ENCODE data around the gene ALDH3B1.
A peak's percentile ranks its signal among the peaks of the same experiment; 100 is the strongest.

The ALDH3B1 gene

DNA sequence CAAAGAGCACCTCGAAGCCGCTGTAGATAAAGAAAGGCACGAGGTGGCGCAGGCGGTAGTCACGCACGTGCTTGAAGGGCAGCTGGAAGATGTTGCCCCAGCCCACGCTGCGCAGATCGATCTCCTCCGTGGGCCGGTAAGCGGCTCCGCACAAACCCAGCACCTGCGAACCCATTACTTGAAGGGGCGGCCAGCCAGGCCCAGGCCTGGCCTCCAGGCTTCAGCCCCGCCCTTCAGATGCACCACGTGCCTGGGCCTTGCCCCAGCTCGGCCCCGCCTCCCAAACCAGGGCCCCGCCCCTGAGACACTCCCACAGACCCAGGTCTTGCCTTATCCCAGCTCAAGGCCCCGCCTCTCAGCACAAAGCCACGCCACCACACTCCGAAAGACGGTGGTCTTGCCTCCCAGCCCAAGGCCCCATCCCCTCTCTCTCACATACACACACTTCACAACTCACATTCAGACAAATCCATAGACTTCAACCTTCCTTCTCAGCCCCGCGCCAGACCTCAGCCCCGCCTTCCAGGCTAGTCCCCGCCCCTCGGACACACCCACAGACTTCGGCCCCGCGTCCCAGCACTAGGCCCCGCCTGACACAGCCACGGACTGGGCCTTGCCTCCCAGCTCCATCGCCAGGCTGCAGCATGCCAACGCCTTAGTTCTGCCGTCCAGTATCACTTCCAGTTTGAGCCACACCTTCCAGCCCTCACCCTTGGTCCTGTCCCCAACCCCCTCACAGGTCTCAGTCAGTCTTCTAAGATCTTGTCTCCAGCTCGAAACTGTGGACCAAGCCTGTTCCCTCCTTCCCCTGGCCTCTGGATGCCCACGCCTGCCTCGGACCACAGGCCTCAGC, 13.3 kb upstream of the ALDH3B1 start:
- peak in 1 of 2 donors; percentile 18 for DNase-seq (ENCODE audit: low read depth in 2 of 2)

DNA sequence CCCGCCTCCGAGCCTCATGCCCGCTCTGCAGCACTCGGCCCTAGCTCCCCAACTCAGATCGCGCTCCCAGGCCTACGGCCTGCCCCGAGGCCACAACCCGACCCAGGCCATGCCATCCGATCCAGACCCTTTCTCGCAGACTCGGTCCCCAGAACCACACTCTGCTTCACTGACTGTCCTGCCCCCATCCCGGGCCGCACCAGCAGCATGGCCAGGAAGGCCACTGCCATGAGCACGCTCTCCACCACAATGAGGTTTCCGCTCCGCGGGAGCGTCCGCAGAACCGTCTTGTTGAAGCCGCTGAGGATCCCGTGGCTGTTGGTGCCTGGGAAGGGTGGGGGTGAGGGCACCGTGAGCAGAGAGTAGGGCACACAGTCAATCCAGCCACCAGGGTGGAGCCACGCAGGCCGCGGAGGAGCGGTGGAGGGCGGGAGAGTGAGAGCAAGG, 12.6 kb upstream of the ALDH3B1 start:
- no peak for DNase-seq (ENCODE audit: low read depth in 2 of 2)

DNA sequence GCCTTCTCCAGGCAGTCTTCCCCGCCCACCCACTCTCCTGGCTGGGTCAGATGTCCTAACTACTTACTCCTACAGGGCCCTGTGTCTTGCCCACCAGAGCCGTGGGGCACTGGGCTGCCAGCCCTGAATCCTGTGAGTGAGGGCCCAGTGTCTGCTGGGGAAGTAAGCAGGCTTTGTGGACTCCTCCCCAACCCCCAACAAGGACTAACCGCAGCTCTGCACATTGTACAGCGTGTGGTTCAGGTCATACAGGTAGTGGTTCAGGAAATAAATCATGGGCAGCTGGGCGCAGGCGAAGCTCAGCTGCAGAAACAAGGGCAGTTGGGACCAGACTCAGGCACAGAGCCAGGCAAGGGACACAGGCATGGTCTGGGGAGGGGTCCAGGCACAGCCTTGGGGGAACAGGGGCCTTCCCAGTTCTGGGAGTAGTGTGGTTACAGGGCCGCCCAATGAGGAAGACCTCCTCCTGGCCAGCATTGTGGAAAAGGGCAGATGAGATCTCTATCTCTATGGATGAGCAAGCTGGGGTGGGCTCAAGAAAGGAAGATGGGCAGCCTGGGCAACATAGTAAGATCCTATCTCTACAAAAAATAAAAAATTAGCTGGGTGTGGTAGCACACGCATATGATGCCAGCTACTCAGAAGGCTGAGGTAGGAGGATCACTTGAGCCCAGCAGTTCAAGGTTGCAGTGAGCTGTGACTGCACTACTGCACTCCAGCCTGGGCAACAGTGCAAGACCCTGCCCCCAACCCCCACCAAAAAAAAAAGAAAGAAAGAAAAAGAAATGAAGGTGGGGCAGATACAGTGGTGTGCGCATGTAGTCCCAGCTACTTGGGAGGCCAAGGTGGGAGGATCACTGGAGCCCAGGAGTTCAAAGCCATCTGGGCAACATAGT, 11.7 kb upstream of the ALDH3B1 start:
- no peak for DNase-seq (ENCODE audit: low read depth in 2 of 2)

DNA sequence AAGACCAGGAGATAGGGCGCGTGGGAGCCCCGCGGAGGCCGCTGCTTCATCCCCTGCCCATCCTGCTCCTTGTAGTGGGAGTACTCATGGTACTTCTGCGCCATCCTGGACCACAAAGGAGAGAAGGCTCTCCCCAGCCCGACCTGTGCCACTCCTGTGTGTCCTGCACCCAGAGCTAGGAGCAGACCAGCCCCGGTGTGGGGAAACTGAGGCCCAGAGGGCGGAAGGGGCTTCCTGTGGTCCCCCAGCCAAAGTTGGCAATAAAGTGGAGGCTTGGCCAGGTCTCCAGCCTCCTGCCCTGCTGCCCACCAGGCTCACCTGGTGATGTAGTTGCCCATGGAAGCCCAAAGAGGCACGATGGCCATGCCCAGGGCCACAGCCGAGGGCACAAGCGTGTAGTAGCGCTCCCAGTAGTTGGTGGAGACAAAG, 10.9 kb upstream of the ALDH3B1 start:
- DNase-seq (ENCODE audit: low read depth in 2 of 2), result no peak

DNA sequence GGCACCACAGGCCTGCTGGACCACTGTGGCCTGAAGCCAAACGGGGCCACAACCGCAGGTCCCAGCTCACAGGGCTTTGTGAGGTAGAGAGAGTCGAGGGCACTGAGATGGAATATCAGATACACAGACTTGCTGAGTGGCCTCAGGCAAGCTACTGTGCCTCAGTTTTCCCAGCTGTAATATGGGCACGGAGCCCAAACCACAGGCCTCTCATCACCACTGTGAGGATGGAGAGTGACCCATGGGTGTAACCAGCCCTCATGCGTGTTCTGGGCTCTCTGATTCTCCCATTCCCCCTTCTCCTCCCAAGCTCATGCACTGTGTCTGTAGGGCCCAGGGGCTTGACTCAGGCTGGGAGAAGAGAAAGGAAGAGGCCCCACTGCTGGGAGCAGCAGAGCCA, 10.4 kb upstream of the ALDH3B1 start:
- DNase-seq (ENCODE audit: low read depth in 2 of 2), result no peak

DNA sequence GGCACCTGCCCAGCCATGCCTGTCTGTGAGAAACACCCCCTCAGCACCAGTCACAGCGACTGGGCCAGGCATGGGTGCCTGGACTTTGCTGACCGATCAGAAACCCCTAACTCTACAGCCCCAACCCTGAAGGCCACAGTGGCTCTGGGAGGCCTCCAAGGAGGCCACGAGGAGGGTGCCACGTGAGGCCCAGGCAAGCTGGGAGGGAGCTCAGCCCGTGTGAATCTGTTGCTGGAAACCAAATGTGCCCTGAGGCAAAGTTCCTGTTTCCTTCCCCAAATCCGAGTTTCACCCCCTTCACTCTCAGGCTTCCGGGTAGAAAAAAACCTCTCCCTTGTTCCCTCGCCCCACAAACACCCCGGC, 7.6 kb upstream of the ALDH3B1 start:
- DNase-seq (ENCODE audit: low read depth in 2 of 2), result no peak

DNA sequence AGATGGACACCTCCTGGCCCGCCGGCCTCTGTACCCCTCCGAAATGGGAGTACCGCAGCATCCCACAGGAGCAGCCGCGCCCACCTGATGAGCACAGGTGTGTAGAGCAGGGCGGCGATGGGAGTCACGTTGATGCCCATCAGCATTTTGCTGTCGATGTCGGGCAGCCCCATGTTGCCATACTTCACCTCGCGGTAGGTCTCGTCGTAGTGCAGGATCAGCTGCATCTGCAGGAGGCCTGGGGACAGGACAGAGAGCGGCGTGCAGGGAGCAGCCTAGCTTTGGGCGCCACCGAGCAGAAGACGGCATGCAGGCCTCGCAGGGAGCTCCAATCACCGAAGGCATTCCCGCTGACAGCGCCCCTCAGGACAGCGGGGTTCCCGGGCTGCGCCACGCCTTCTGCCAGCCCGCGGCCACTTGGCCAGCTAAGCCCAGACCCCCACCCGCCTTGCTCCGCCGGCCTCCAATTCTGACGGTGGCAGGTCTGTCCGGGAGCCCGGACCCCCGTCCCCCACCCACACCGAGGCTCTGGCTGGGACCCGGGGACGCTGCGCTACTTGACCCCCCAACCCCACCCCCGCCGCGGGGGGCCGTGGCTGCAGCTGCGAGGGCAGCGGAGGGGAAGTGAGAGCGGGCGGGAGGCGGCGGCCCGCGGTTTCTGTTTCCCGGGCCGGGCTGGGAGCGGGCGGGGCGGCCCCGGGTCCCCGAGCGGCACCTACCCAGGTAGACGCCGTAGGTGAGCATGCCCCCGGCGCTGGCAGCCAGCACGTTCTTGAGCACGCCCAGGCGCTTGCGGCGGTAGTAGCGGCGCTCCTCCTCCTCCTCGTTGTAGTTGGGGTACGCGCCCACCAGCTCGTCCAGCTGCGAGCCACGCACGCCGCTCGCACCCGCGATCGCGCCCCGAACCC, 6.9 kb upstream of the ALDH3B1 start:
- peak; percentile 34 to 41 for DNase-seq (ENCODE audit: low read depth in 2 of 2)

DNA sequence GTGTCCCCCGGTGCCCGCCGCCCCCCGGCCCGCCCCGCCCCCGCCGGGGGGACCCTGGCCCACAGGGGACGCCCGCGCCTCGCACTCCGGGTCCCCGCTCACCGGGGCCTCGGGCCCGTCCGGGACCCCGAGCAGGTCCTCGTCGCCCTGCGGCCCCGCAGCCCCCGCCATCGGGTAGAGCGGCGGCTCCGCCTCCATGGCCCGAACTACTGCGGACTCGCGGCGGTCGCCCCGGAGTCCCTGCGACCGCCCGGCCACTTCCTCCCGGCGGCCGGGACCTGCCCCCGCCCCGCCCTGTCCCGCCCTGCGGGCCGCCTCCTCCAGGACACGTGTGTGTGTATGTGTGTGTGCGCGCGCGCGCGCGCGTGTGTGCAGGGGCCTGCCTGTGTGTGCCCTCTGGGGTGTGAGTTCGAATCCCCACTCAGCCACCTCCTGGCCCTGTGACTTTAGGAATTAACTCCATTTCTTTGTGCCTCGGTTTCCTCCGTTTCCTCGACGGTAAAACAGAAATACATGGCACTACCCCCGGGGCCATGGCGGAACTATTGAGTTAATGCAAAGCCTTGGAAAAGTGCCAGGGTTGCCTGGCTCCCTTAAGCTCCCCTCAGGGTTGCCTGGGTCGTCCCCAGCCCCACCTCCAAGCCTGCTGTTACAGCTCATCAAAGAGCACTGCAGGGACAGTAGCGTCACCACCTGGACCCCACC, 6.1 kb upstream of the ALDH3B1 start, which contains the start of gene UNC93B1:
UNC93B1 (minus strand) TSS at position 252 of the 705 bp plus-strand sequence; CDS start at position 198, 54 bp downstream.
- peak; percentile 52 to 72 for DNase-seq (ENCODE audit: low read depth in 2 of 2)

DNA sequence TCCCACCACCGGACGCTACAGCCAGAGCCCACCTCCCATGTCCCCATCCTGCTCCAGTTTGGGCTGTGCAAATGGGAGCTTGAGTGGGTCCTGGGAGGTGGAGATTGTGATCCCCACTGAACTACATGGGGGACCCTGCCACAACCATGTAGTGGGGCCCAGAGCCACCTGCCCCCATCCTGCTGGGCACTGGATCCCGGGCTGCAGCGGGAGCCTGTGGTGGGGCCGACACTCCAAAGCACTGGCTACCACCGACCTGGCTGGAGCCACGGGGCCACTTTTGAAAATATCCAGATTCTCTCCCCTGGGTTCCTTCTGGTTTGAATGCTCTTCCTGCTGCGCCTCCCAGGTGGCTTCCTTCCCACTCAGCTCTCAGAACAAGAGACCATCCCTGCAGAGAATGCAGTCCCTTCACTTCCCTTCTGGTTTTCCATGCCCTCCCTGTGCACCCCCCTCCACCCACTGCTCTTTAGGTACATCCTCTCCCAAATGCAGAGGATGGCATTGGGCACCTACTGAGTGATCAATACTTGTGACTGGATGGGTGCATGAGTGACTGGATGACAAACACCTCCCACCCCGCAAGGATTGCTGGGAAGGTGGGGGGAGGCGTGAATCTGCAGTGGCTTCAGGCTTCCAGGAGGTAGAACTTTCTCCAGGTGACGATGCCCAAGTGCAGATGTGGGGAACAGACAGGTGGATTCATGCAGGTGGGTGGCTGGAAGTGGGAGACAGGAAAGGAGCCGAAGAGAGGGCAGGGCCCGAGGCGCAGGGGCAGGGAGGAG, 5.4 kb upstream of the ALDH3B1 start:
- DNase-seq (ENCODE audit: low read depth in 2 of 2), result no peak

DNA sequence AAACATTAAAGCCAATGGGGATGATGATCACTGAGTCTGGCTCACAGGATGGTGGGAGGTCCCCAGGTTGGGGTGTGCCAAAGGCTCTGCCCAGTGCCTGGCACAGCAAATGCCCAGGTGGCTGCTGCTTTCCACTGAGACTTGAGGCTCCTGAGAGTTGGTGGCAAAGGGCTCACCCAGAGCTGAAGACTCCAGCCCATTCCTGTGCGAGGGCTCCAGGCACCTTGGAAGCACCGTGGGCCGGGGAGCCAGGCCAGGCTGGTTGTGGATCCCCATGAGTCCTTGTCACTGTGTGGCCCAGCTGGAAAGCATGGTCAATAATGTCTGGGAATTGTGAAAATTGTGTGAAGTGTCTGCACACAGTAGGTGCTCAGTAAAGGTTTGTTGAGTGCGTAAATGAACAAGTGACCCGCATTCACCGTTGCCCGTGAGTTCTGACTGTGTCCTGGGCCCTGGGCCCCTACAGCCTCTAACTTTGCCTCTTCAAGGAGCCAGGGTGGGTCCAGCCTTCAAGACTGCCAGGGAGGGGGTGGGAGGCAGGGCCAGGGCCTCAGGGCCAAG, 3.4 kb upstream of the ALDH3B1 start:
- DNase-seq (ENCODE audit: low read depth in 2 of 2), result no peak

DNA sequence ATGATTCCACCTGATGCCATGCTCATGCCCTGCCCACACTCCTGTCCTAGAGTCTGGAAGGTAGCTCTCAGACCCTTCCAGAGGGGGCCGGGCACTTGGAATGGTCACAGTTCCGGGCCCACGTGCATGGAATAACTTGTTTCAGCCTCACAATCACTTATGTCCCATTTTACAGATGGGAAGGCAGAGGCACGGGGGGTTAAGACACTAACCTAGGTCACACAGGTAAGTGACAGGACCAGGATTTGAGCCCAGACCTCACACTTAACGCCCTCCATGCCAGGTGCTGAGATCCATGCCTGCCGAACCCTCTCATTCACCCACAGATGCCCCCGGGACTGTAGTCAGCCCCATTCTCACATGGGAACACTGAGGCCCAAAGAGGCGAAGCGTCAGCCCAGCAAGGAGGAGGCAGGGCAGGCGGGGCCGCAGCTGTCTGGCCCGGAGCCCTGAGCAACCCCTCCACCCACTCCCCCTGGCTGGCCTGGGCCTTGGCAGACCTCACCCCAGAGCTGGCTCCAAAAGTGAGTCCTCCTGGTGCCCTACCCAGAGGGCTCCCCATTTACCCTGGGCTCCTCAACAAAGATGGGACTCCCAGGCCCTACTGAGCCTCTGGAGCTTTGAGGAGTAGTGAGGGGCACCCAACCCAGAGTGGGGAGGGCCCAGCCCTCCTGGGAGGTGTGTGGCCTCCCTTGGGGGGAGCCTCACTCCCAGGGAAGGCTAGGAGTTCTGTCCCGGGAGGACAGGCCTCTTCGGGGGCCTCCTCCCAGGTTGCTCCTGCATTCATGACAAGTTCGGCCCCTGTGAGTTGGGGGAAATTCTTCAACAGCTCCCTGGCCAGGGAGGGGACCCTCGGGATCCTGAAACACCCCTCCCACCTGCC, 2.4 kb upstream of the ALDH3B1 start:
- no peak for DNase-seq (ENCODE audit: low read depth in 2 of 2)

DNA sequence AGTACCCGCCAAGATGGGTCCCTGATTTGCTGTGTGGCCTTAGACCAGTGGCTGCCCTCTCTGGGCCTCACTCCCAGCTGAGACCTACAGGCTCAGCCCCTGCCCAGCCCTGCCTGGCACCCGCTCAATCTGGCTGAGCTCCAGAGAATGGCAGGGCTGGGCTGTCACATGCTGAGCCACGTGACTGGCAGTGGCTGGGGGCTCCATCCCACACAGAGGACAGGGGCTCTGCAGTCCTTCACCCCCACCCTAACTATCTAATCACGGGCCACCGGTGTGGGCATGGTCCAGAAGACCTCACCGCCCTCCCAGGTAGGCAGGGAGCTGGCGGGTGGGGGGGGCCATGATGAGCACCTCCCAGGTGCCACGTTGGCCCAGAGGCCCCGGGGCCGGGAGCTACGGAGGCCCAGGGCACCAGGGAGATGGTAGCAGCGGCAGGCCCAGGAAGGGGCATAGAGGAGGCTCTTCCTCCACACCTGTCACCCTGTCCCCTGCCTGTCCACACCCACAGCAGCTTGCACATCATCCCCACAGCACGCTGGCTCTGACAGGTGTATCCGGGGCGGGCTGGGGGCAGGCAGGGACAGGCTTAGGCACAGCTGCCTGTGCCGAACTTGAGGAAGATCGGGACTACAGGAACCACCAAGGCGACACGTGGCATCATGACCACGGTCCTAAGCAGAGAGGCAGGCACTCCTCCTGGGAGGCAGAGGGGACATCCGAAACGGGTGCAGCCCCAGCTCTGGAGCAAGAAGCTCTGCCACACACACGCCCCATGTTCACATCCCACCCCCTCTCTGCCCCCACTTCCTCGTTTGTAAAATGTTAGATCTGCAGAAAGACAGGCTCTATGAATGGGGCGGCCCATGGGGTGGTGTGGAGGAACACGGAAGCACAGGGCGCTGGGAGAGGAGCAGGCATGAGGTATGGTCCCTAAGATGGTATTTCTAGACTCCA, 1.5 kb upstream of the ALDH3B1 start:
- DNase-seq (ENCODE audit: low read depth in 2 of 2), result no peak

DNA sequence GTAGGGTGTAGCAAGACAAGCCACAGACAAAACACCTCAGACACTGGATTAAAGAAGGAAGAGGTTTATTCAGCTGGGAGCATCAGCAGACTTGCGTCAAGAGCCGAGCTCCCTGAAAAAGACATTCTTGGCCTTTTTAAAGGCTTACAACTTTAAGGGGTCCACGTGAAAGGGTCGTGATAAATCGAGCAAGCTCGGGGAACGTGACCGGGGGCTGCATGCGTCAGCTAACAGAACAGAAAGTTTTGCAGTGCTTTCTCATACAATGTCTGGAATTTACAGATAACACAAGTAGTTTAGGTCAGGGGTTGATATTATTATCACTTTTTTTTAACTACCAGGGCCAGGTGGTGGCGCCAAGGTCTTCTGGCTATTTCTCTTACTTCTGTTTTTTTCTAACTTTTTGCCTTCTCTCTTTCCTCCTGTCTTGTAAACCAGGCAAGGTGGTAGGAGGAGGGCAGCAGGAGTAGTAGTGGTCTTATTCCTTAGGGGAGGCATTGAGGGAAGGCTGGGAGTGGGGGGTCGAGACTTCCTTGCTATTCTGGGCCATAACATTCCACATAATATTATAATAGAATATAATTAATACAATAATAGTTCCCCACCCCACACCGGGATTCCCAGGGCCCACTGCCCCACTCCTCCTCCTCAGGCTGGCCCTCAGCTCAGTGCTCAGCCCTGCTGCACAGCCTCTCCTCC, 587 bp upstream of the ALDH3B1 start:
- DNase-seq (ENCODE audit: low read depth in 2 of 2), result no peak

DNA sequence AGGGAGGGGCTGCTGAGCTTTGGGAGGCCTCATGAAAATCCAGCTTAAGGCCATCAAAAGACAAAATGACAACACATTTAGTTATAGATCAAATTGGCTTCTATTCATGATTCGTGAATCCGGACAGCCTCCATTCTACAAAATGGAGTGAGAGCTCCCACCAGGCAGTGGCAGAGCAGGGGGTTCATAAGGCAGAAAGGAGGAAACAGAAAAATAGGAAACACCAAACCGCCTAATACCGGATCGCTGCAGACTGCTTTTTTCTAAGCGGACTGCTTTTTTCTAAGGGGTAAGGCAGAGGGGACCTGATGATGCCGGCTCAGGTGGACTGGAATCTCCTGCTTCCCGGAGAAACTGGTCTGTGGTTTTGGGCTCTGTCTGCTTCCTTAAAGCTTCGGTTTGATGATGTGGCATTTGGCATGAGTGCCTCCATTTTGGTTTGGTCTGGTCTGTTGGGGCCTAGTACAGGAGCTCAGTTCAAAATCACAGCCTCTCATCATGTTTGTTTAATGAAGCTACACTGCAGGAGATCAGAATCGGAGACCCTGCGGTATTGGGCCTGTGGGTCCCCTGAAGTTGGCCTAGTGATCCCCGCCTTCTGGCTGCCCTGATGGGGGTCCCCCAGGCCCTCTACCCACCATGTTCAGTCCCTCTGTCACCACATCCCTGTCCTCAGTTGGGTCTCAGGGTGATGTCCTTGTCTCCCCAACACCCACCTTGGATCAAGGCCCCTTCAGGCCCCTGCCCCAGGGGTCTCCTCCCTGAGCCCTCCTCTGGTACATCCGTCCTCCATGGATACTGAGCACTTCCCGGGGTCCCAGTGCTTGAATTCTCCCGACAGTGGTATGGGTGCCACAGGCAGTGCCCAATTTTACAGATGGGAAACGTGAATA, 1.2 kb downstream of the ALDH3B1 start:
- no peak for DNase-seq (ENCODE audit: low read depth in 2 of 2)

DNA sequence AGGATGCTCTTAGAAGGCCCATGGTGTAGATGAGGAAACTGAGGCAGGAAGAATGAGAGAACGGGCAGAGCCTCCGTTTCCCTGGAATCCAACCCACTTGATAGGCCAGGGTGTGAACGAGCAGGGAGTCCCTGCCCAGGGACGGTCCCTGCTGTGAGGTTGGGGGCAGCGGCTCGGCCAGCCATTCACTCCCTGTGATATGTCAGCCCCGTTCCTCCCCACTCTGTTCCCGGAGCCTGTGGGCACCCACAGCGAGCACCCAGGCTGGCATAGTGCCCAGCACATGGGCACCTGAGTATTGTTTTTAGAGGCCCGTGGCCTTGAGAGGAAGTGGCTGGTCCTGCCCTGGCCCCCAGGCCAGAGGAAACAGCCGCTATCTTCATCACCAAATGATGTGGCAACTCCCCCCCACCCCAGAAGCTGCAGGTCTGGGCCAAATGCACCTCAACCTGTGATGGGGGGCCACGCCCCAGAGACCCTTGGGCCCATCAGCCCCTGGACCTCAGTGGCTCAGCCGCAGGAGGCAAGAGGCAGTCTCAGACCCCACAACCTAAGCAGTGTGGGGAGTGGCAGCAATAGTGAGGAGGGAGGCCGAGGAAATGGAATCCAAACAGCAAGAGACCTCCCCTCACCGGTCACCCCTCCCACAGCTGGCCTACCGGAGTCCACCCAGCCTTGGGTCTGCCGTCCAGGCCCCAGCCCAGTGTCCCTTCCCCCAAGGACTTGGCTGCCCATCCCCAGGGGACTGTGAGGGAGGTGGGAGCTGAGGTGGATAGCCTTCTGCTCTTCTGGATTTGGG, 2.1 kb downstream of the ALDH3B1 start:
- DNase-seq (ENCODE audit: low read depth in 2 of 2), result no peak
